Esophagus (tissue), 2 donors: Measurements from ENCODE around the gene KLHL2. TPM values are rescaled to one million over a fixed set of nuclear protein-coding genes. Genes with fewer than 3 reads are reported as not detected.

Experiments used
- H3K27ac ChIP-seq, 2 donors: one replicate each; pipeline ENCODE4 v1.5.1; 2013; ENCODE audit warnings: low read depth in 2 of 2, mild to moderate bottlenecking in 2 of 2, inconsistent platforms in 1 of 2, low read length in 1 of 2, moderate library complexity in 1 of 2
- H3K27me3 ChIP-seq, 2 donors: one replicate each; pipeline ENCODE4 v1.6.1; 2013; ENCODE audit warnings: low read length in 2 of 2, control low read depth in 1 of 2, mild to moderate bottlenecking in 1 of 2; ENCODE audit not compliant: insufficient read depth in 2 of 2, control insufficient read depth in 1 of 2
- H3K36me3 ChIP-seq, 2 donors: one replicate each; pipeline ENCODE4 v1.6.1; 2013; ENCODE audit warnings: low read length in 1 of 2; ENCODE audit not compliant: control insufficient read depth in 2 of 2, insufficient read depth in 2 of 2
- H3K4me1 ChIP-seq, 2 donors: one replicate each; pipeline ENCODE4 v1.6.1; 2013; ENCODE audit warnings: low read length in 1 of 2; ENCODE audit not compliant: control insufficient read depth in 2 of 2, insufficient read depth in 2 of 2
- H3K4me3 ChIP-seq, 2 donors: one replicate each; pipeline ENCODE4 v1.5.1; 2013; ENCODE audit warnings: low read length in 2 of 2, mild to moderate bottlenecking in 2 of 2, low read depth in 1 of 2, moderate library complexity in 1 of 2
- H3K9me3 ChIP-seq, 2 donors: one replicate each; pipeline ENCODE4 v1.6.1; 2013; ENCODE audit warnings: mild to moderate bottlenecking in 2 of 2, low read depth in 1 of 2, low read length in 1 of 2, moderate library complexity in 1 of 2; ENCODE audit not compliant: control insufficient read depth in 2 of 2, insufficient read depth in 1 of 2
- WGBS, 2 donors: extraction: QIAGEN DNeasy Blood & Tissue Kit; methylation state at CpG; one replicate each; pipeline ENCODE4 v1.1.7; 2013; 5-methylcytosine and 5-hydroxymethylcytosine counted together
- polyA plus RNA-seq, 2 donors: library from polyadenylated mRNA; stranded (reverse); fragments of 200-250 nt; gene quantifications; one replicate each; pipeline ENCODE4 v1.2.3, GENCODE V29; 2013
- donor health status: healthy with polysubstance abuse.
- donor health status: Bipolar disorder and iron deficiency.

Gene KLHL2
- polyA plus RNA-seq, 2 donors: 19.0 to 26.1 TPM

GRCh38 chr4:165199286-165199685 lies 8.1 kb upstream of the KLHL2 start:
- Histone ChIP-seq H3K27ac (no peak overlapping the region), H3K36me3 (no peaks in the 10 kb centered on the region), H3K9me3 (no peaks in the 10 kb centered on the region), H3K27me3 (no peaks in the 10 kb centered on the region), H3K4me3 (no peak overlapping the region), H3K4me1 (no peaks in the 10 kb centered on the region)

DNA sequence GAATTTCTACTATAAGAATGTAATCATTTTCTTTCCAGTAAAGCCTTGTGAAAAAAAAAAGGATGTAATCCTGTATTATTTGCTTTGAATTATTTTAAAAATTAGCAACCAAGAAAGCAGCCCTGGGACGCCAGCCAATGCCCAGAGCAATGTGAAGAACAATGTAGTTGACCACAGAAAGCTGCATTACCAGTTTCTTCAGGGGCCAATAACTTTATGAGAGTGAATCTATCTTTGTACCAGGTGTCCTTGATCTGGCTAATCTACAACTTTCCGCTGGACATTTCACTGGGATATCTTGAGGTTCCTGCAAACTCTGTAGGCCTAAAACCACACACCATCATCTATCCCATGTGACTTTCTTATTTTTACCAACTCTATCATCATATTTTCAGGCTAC lies 7.6 kb upstream of the KLHL2 start:
- H3K27me3 ChIP-seq: no peaks in the 10 kb centered on the region
- no peak overlapping the region for H3K4me3 ChIP-seq
- no peak overlapping the region for H3K27ac ChIP-seq
- no peaks in the 10 kb centered on the region for H3K9me3 ChIP-seq
- 61 to 74% methylated on average over 2 of the region's 2 CpGs for WGBS, 2 donors
- no peaks in the 10 kb centered on the region for H3K4me1 ChIP-seq
- H3K36me3 ChIP-seq: no peaks in the 10 kb centered on the region

DNA sequence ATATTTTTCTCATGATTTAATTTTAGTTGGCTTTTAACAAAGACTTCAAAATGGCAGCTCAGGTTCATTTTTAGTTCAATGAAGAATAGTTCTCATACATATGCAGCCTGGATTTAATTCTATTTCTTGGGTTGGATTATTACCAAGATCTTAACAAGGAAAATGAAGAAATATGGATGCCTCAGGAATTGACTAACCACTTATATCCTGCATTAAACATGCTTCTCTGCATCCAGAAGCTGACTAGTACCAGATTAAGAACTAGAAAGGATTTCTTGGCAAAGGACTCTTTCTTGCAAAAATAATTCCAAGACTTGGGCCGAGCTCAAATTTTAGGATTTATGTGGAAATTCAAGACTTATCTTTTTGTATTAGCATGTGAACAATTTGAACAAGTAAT lies 5.6 kb upstream of the KLHL2 start:
- no peaks in the 10 kb centered on the region for H3K27me3 ChIP-seq
- H3K4me1 ChIP-seq: peaks cover 2 to 4% of the 10 kb centered on the region in 2 donors
- no peak overlapping the region for H3K27ac ChIP-seq
- no peak overlapping the region for H3K4me3 ChIP-seq
- WGBS, 2 donors: 72% methylated on average over 1 of the region's 1 CpG
- no peaks in the 10 kb centered on the region for H3K36me3 ChIP-seq
- H3K9me3 ChIP-seq: no peaks in the 10 kb centered on the region

GRCh38 chr4:165203541-165204461 lies 3.6 kb upstream of the KLHL2 start:
- no peaks in the 10 kb centered on the region for H3K9me3 ChIP-seq
- peaks cover 2 to 4% of the 10 kb centered on the region in 2 donors for H3K4me1 ChIP-seq
- no peaks in the 10 kb centered on the region for H3K27me3 ChIP-seq
- H3K4me3 ChIP-seq: peak overlapping the region in 1 of 2 donors; percentile 3
- 57 to 59% methylated on average over 8 of the region's 8 CpGs for WGBS, 2 donors
- H3K27ac ChIP-seq: peak overlapping the region; percentile 42 to 78
- no peaks in the 10 kb centered on the region for H3K36me3 ChIP-seq

DNA sequence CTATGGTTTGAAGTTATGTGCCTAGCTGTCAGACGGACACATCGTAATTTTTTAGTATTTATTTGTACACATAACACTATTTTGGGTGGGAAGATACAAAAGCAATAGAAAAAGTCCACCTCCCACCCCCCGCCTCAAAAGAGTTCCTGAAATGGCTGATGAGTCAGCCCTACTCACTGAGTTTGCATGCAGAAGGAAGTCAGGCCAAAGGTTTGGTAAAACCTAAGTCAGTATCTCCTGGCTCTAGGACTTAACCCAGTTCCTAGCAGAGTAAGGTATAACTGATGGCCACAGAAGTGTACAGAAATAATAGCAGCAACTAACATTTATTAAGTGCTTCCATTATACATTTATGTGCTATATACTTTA lies 2.9 kb upstream of the KLHL2 start:
- Histone ChIP-seq H3K27me3 (no peaks in the 10 kb centered on the region), H3K36me3 (no peaks in the 10 kb centered on the region), H3K9me3 (no peaks in the 10 kb centered on the region), H3K27ac (peak overlapping the region; percentile 42 to 78), H3K4me3 (no peak overlapping the region), H3K4me1 (peaks cover 2 to 4% of the 10 kb centered on the region in 2 donors)
- 71 to 81% methylated on average over 3 of the region's 3 CpGs for WGBS, 2 donors

GRCh38 chr4:165207016-165207430 lies 338 bp upstream of the KLHL2 start:
- H3K9me3 ChIP-seq: no peaks in the 10 kb centered on the region
- peak overlapping the region; percentile 93 to 94 for H3K4me3 ChIP-seq
- H3K4me1 ChIP-seq: peaks cover 2 to 4% of the 10 kb centered on the region in 2 donors
- no peaks in the 10 kb centered on the region for H3K36me3 ChIP-seq
- 0 to 1% methylated on average over 27 to 28 of the region's 28 CpGs for WGBS, 2 donors
- H3K27ac ChIP-seq: peak overlapping the region; percentile 91 to 93
- H3K27me3 ChIP-seq: no peaks in the 10 kb centered on the region

- Histone ChIP-seq H3K4me1 (peaks cover 2 to 4% of the 10 kb centered on the region in 2 donors), H3K4me3 (peak overlapping the region; percentile 93 to 94), H3K36me3 (no peaks in the 10 kb centered on the region), H3K27ac (peak overlapping the region; percentile 91 to 93), H3K27me3 (no peaks in the 10 kb centered on the region), H3K9me3 (no peaks in the 10 kb centered on the region)
- 5 to 7% methylated on average over 13 of the region's 13 CpGs for WGBS, 2 donors
These were observed 876 bp downstream of the KLHL2 start for GRCh38 chr4:165208221-165208652.

DNA sequence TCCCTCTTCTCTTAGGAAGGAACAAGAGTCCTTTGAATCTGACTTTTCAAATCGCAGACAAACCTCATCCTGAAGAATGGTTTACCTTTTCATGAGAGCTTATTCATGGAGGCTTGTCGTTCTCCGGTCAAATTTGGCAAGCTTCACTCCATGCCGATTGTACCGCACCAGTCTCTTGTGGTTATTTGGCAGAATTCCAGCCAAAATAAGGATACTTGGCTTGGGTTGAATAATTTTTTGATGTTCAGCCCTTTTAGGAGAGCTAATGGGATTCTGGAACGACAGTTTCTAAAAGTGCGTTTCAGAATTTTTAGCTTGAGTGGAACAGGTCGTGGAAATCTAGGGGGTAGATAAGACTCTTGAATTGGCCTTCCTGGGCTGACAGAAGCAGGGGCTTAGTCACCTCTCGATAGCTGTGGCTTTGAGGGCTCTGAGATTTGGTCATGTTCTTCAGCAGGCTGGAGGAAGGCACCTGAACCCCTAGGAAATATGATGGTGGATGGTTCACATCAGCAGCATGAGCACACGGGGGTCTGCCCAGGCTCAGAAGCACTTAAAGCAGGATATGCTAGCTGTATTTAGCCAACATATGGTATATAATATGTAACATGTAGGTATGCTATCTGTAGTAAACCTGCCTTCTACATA lies 1.5 kb downstream of the KLHL2 start:
- WGBS, 2 donors: 43 to 57% methylated on average over 10 of the region's 10 CpGs
- Histone ChIP-seq H3K36me3 (no peaks in the 10 kb centered on the region), H3K27me3 (no peaks in the 10 kb centered on the region), H3K4me1 (peaks cover 2 to 4% of the 10 kb centered on the region in 2 donors), H3K27ac (no peak overlapping the region), H3K9me3 (no peaks in the 10 kb centered on the region), H3K4me3 (peak overlapping the region; percentile 41 to 94)

DNA sequence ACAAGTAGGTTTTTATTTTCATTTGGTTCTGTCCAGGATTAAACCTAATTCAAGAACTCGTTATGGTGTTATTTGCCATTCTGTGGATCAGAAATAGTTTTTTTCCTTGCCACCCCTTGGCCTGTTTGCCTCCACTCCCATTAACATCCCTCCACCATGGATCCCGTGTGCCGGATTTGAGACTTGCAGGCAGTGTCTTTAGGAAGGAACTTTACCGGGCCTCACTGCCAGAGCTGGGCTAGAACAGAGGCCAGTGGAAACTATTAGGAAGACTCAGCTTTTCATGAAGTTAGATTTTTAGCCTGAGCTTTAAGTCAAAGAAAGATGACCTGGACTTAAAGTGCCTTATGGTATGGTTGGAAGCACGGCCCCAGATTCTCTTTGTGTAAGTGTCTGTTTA lies 2.4 kb downstream of the KLHL2 start:
- H3K27me3 ChIP-seq: no peaks in the 10 kb centered on the region
- no peaks in the 10 kb centered on the region for H3K9me3 ChIP-seq
- H3K27ac ChIP-seq: no peak overlapping the region
- peaks cover 2 to 4% of the 10 kb centered on the region in 2 donors for H3K4me1 ChIP-seq
- 88 to 93% methylated on average over 5 of the region's 5 CpGs for WGBS, 2 donors
- H3K4me3 ChIP-seq: peak overlapping the region; percentile 39 to 94
- H3K36me3 ChIP-seq: no peaks in the 10 kb centered on the region
